Activated naive CD4-positive, alpha-beta T cell treated with anti-CD3 and anti-CD28 coated beads, Interleukin-2, amount 50 U/mL, for 16 hours (primary cell): ENCODE data around the gene MON1A.
"Not testable (repeated sequence)": the region's sequence is repeated elsewhere in the genome, so short reads cannot be mapped to it uniquely, and the experiment has no call there.

Experiments used
- DNase-seq: peaks from one replicate; pipeline ENCODE4 v3.0.0-alpha.2; 2020

Gene MON1A, protein sequence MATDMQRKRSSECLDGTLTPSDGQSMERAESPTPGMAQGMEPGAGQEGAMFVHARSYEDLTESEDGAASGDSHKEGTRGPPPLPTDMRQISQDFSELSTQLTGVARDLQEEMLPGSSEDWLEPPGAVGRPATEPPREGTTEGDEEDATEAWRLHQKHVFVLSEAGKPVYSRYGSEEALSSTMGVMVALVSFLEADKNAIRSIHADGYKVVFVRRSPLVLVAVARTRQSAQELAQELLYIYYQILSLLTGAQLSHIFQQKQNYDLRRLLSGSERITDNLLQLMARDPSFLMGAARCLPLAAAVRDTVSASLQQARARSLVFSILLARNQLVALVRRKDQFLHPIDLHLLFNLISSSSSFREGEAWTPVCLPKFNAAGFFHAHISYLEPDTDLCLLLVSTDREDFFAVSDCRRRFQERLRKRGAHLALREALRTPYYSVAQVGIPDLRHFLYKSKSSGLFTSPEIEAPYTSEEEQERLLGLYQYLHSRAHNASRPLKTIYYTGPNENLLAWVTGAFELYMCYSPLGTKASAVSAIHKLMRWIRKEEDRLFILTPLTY

GRCh38 chr3:49929291-49930167 is at the start of gene MON1A:
Gene MON1A, minus strand, starts transcription at chr3:49929811. Its CDS starts 16,465 bp downstream, at chr3:49913346.
- peak; percentile 86 for DNase-seq

DNA sequence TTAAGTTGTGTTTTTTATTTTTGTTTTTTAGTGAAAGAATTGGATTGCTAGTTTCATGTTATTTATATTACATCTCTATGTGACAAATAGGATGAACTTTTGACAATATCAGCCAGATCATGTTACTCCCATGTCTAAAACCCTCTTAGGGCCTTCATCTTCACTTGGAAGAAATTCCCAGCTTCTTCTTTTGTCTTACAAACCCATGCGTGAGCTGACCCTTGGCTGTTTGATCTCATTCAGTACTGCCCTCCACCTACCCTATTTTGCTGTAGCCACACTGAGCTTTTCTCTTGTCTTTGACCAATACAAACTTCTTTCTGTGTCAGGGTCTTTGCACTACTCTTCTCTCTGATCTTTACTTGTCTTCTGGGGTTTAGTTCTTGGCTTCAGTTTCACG is 47.3 kb upstream of the MON1A start:
- no peak for DNase-seq

GRCh38 chr3:49972656-49973055 is 43.0 kb upstream of the MON1A start:
- DNase-seq, result no peak

- DNase-seq, result no peak
Observed at GRCh38 chr3:49968346-49968745, 38.7 kb upstream of the MON1A start.

- DNase-seq, result no peak
Observed at GRCh38 chr3:49967291-49967690, 37.7 kb upstream of the MON1A start.

DNA sequence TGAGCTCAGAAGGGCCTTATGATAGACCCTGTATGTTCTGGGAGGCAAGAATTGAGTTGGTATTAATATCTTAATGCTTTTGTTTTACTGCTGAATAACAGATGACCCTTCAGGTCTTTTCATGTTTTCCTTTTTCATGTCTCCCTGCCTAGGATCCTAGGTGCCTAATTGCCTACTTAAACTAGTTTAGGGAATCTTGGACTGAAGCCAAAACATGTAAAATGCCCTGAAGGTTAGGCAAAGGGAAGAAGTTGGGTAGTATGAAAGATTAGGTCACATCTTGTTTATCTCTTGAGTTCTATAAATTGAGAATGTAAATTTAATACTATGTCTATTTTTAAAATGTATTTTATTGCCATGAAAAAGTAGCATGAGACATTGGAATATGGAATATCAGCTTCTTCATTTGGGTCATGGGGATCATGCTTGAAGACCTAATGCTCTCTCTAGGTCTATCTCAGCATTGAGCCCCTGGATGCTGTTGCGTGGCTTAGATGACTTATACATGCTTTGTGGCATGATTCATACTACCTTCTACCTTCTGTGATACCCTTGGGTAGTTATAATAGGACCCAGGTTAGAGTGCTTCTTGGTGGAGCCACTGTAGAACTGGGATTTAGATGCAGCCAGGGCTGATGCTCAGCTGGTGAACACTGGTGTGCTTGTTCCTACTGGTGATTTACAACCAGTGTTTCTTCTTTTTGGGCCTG is 36.8 kb upstream of the MON1A start:
- DNase-seq, result no peak

DNA sequence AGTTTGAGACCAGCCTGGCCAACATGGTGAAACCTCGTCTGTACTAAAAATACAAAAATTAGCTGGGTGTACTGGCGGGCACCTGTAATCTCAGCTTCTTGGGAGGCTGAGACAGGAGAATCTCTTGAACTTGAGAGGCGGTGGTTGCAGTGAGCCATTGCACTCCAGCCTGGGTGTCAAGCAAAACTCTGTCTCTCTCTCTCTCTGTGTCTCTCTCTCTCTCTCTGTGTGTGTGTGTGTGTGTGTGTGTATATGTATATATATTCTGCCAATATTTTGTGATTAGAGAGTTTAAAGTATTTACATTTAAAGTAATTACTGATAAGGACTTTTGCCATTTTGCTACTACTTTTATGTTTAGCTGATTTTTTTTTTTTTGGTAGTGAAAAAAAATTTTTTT is 26.0 kb upstream of the MON1A start:
- no peak for DNase-seq

- no peak for DNase-seq
Observed at GRCh38 chr3:49952924-49953323, 23.3 kb upstream of the MON1A start.

- DNase-seq, result no peak
Observed at GRCh38 chr3:49942651-49943050, 13.0 kb upstream of the MON1A start.

DNA sequence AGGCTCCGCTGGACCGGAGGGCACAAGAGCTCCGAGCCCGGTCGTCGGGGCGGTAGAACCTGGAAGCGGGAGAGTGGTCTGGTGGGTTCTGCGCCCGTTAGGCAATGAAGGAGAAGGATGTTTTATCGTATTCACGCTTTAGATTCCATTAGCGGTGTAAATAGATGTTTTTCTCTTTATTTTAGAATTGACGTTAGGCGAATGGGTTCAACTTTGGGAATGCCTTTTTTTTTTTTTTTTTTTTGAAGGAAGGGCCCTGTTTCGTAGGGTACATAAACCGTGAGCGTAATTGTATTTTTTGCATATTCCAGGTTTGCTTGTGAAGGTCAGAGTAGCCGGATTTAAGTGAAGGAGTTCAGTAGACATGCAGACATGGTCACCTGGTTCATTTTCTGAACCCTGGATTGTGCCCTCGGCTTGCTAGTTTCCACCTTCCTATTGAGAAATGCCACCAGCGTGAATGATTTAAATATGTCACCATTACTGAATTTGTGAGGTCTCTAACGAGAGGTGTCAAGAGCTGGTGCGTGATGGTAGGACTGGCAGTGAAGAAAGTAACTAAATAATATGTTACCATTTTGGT is 11.1 kb upstream of the MON1A start:
- DNase-seq, result no peak

- peak; percentile 95 for DNase-seq
Observed at GRCh38 chr3:49939858-49940666, 10.5 kb upstream of the MON1A start, which contains the start of gene RBM6. Gene RBM6, plus strand, starts transcription at chr3:49940150. Its CDS starts 22,492 bp downstream, at chr3:49962642.

GRCh38 chr3:49937090-49937489 is 7.5 kb upstream of the MON1A start:
- no peak for DNase-seq

GRCh38 chr3:49932281-49932680 is 2.7 kb upstream of the MON1A start:
- not testable (repeated sequence) for DNase-seq

- no peak for DNase-seq
Observed at GRCh38 chr3:49930922-49931321, 1.3 kb upstream of the MON1A start.

DNA sequence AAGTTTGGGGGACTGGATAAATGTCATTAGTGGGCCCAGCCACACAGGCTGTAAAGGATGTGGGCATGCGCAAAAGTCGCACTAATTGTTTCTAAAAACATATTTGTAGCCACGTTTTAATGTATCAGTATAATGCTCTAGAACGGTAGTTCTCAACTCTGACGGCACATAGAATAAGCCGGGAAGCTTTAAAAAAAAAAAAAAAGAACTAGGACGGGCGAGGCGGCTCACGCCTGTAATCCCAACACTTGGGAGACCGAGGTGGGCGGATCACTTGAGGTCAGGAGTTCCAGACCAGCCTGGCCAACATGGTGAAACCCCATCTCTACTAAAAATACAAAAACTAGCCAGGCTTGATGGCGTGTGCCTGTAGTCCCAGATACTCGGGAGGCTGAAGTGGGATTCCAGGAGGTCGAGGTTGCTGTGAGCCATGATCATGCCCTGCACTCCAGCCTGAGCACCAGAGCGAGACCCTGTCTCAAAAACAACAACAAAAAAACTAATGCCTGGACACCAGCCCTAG is 618 bp upstream of the MON1A start:
- DNase-seq, result no peak

GRCh38 chr3:49928481-49929017 is 1.1 kb downstream of the MON1A start:
- DNase-seq, result no peak

DNA sequence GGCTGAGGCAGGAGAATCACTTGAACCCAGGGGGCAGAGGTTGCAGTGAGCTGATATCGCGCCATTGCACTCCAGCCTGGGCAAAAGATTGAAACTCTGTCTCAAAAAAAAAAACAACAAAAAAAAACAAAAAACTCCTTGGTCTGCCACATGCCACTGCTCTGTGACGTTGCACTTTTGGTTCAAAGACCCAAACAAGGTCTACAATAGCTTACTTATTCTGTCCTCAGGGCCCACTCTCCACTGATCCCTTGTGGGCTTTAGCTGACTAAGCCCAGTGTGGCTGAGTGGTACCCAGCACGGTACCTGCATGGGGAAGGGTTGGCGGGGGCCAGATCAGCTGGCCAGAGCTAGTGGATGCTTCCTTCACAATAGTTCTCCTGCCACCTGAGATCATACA is 1.8 kb downstream of the MON1A start:
- DNase-seq, result no peak

- no peak for DNase-seq
Observed at GRCh38 chr3:49926117-49926728, 3.4 kb downstream of the MON1A start.

GRCh38 chr3:49925485-49925884 is 4.1 kb downstream of the MON1A start:
- DNase-seq, result no peak

GRCh38 chr3:49924683-49925082 is 4.9 kb downstream of the MON1A start:
- no peak for DNase-seq
